ENCODE measurements around the gene OR8B3. TPM values are rescaled to one million over a fixed set of nuclear protein-coding genes. Genes with fewer than 3 reads are reported as not detected.
"Not testable (repeated sequence)": the region's sequence is repeated elsewhere in the genome, so short reads cannot be mapped to it uniquely, and the experiment has no call there.

Gene OR8B3
- total RNA-seq, 1 donor from 2014 or later, result not detected

DNA sequence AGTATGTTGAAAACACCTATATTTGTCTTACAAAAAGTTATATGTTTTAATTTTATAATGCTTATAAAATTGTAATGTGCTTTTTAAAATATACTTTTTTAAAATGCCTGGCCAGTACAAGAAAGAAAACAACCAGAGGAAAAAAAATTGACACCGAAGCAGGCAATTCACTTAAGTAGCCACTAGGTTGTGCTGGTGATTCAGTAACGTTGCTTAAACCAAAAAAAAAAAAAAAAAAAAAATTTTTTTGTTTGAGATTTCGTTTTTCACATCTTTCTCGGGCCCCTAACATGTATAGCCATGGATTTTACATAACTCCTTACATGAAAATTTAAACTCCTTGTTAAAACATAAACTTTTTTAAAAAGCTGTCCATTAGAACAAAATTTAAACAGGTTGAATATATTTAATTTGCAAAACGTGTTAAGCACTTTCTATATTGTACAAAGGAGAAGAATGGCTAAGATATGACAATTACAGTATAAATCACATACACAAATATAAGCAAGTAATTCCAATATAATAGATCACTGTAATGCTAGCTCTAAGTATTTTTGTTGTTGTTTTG lies 16.6 kb upstream of the OR8B3 start:
- DNase-seq (ENCODE audit: low spot score), result peak; percentile 72

GRCh38 chr11:124409906-124410305 lies 11.1 kb upstream of the OR8B3 start:
- peaks cover 4% of the 10 kb centered on the region for H3K27me3 ChIP-seq
- no peak overlapping the region for H3K27ac Mint-ChIP-seq
- no peak for TF ChIP-seq EZH2 (IDR thresholded peaks at IDR 0.05)
- no peak for TF ChIP-seq EZH2phosphoT487 (IDR thresholded peaks at IDR 0.05)
- no peak for TF ChIP-seq CTCF (IDR thresholded peaks at IDR 0.05)
- H3K27ac ChIP-seq, result no peak overlapping the region
- no peaks in the 10 kb centered on the region for H3K36me3 ChIP-seq
- no peak overlapping the region for H3K4me2 ChIP-seq
- no peaks in the 10 kb centered on the region for H3K4me1 ChIP-seq
- H3K4me3 Mint-ChIP-seq, result no peak overlapping the region
- no peaks in the 10 kb centered on the region for H3K9me3 ChIP-seq (ENCODE audit: low read depth)
- H3K36me3 Mint-ChIP-seq, result no peaks in the 10 kb centered on the region
- H3K4me1 Mint-ChIP-seq, result no peaks in the 10 kb centered on the region
- no peaks in the 10 kb centered on the region for H3K79me2 ChIP-seq (ENCODE audit: low read depth)
- no peaks in the 10 kb centered on the region for H4K20me1 ChIP-seq (ENCODE audit: low read depth)
- H3K27me3 Mint-ChIP-seq (ENCODE audit: insufficient read depth, low read depth), result no peaks in the 10 kb centered on the region
- no peaks in the 10 kb centered on the region for H3K9me3 Mint-ChIP-seq
- H3K4me3 ChIP-seq, result no peak overlapping the region
- no peak overlapping the region for H3K9ac ChIP-seq
- H3F3A ChIP-seq (ENCODE audit: low read depth), result no peaks in the 10 kb centered on the region
- DNase-seq (ENCODE audit: low spot score), result no peak
- peak overlapping the region; percentile 72 for H2AFZ ChIP-seq (replicated peaks)

More for the DNA sequence above, 16.6 kb upstream of the OR8B3 start:
- Histone ChIP-seq H3K9ac (no peak overlapping the region), H3K9me3 (ENCODE audit: low read depth) (no peaks in the 10 kb centered on the region), H3K27ac (no peak overlapping the region), H3K36me3 (no peaks in the 10 kb centered on the region), H3K4me2 (no peak overlapping the region), H3K4me1 (peaks cover 4% of the 10 kb centered on the region), H2AFZ (replicated peaks) (no peak overlapping the region), H3F3A (ENCODE audit: low read depth) (no peaks in the 10 kb centered on the region), H3K79me2 (ENCODE audit: low read depth) (no peaks in the 10 kb centered on the region), H3K27me3 (no peaks in the 10 kb centered on the region), H3K4me3 (no peak overlapping the region), H4K20me1 (ENCODE audit: low read depth) (no peaks in the 10 kb centered on the region)
- TF ChIP-seq EZH2 (IDR thresholded peaks at IDR 0.05), result no peak
- TF ChIP-seq CTCF (IDR thresholded peaks at IDR 0.05), result peak; percentile 69
- Mint-ChIP-seq H3K4me3 (no peak overlapping the region), H3K27me3 (ENCODE audit: insufficient read depth, low read depth) (peaks cover 4% of the 10 kb centered on the region), H3K27ac (no peak overlapping the region), H3K36me3 (no peaks in the 10 kb centered on the region), H3K4me1 (no peaks in the 10 kb centered on the region), H3K9me3 (no peaks in the 10 kb centered on the region)

- H4K20me1 ChIP-seq (ENCODE audit: low read depth), result no peaks in the 10 kb centered on the region
- TF ChIP-seq EZH2phosphoT487 (IDR thresholded peaks at IDR 0.05), result no peak
- TF ChIP-seq CTCF (IDR thresholded peaks at IDR 0.05), result no peak
- TF ChIP-seq EZH2 (IDR thresholded peaks at IDR 0.05), result no peak
- Mint-ChIP-seq H3K27ac (no peak overlapping the region), H3K4me1 (peaks cover 3% of the 10 kb centered on the region), H3K9me3 (peaks cover 7% of the 10 kb centered on the region), H3K36me3 (peaks cover 3% of the 10 kb centered on the region), H3K27me3 (ENCODE audit: insufficient read depth, low read depth) (no peaks in the 10 kb centered on the region), H3K4me3 (no peak overlapping the region)
- no peak overlapping the region for H2AFZ ChIP-seq (replicated peaks)
- H3K4me1 ChIP-seq, result no peaks in the 10 kb centered on the region
- H3K9ac ChIP-seq, result no peak overlapping the region
- H3K36me3 ChIP-seq, result no peaks in the 10 kb centered on the region
- no peak for DNase-seq (ENCODE audit: low spot score)
- H3K27ac ChIP-seq, result no peak overlapping the region
- H3K4me2 ChIP-seq, result no peak overlapping the region
- no peaks in the 10 kb centered on the region for H3F3A ChIP-seq (ENCODE audit: low read depth)
- H3K27me3 ChIP-seq, result peaks cover 4% of the 10 kb centered on the region
- H3K79me2 ChIP-seq (ENCODE audit: low read depth), result no peaks in the 10 kb centered on the region
- H3K4me3 ChIP-seq, result no peak overlapping the region
- H3K9me3 ChIP-seq (ENCODE audit: low read depth), result no peaks in the 10 kb centered on the region
These were observed 6.8 kb upstream of the OR8B3 start for GRCh38 chr11:124405581-124405980.

DNA sequence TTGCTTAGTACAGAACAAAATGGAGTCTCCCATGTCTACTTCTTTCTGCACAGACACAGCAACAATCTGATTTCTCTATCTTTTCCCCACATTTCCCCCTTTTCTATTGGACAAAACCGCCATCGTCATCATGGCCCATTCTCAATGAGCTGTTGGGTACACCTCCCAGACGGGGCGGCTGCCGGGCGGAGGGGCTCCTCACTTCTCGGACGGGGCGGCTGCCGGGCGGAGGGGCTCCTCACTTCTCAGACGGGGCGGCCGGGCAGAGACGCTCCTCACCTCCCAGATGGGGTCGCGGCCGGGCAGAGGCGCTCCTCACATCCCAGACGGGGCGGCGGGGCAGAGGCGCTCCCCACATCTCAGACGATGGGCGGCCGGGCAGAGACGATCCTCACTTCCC lies 4.4 kb upstream of the OR8B3 start:
- H3K79me2 ChIP-seq (ENCODE audit: low read depth); H3F3A ChIP-seq (ENCODE audit: low read depth); H3K27me3 Mint-ChIP-seq (ENCODE audit: insufficient read depth, low read depth); H3K4me3 Mint-ChIP-seq; H3K4me2 ChIP-seq; H3K9ac ChIP-seq; H3K4me1 Mint-ChIP-seq; H3K4me1 ChIP-seq; H3K27ac ChIP-seq; DNase-seq (ENCODE audit: low spot score); H3K27me3 ChIP-seq; H3K36me3 Mint-ChIP-seq; H3K4me3 ChIP-seq; H3K36me3 ChIP-seq; H3K9me3 Mint-ChIP-seq; H3K27ac Mint-ChIP-seq; H3K9me3 ChIP-seq (ENCODE audit: low read depth); H4K20me1 ChIP-seq (ENCODE audit: low read depth); H2AFZ ChIP-seq (replicated peaks): not testable (repeated sequence)
